ENCODE measurements around the gene SCN3A. TPM values are rescaled to one million over a fixed set of nuclear protein-coding genes. Genes with fewer than 3 reads are reported as not detected.

SCN3A gene
- total RNA-seq, 1 donor from 2014 or later: not detected

DNA sequence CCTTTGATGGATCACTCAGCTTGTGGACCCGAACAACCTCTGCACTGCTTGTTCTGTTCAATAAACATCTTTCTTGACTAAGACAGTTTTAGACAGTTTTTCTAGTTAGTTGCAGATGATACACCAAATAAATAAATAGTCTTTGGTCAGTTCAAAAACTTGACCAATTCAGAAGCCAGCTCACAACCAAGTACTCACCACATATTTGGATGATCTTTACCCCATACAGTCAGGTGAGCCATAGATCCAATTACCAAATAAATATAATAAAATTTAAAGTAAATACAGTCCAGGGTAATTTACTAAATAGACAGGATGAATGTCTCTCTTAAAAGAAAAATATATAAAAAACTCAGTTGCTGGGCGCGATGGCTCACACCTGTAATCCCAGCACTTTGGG lies 18.2 kb downstream of the SCN3A start:
- Histone ChIP-seq H3K4me3 (ENCODE audit: low read depth, low read length) (no peak overlapping the region), H3K27me3 (ENCODE audit: control insufficient read depth, insufficient read depth, low read length) (peaks cover 2% of the 10 kb centered on the region), H3K36me3 (ENCODE audit: control insufficient read depth, insufficient read depth, low read length) (no peaks in the 10 kb centered on the region)
- no peak for DNase-seq (ENCODE audit: low read depth)
- TF ChIP-seq, protein P1, sequence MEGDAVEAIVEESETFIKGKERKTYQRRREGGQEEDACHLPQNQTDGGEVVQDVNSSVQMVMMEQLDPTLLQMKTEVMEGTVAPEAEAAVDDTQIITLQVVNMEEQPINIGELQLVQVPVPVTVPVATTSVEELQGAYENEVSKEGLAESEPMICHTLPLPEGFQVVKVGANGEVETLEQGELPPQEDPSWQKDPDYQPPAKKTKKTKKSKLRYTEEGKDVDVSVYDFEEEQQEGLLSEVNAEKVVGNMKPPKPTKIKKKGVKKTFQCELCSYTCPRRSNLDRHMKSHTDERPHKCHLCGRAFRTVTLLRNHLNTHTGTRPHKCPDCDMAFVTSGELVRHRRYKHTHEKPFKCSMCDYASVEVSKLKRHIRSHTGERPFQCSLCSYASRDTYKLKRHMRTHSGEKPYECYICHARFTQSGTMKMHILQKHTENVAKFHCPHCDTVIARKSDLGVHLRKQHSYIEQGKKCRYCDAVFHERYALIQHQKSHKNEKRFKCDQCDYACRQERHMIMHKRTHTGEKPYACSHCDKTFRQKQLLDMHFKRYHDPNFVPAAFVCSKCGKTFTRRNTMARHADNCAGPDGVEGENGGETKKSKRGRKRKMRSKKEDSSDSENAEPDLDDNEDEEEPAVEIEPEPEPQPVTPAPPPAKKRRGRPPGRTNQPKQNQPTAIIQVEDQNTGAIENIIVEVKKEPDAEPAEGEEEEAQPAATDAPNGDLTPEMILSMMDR (IDR thresholded peaks at IDR 0.05; ENCODE audit: insufficient read depth, low read length, severe bottlenecking): no peak
- FAIRE-seq: no peak

GRCh38 chr2:165182029-165182428 lies 21.8 kb downstream of the SCN3A start:
- no peak for DNase-seq (ENCODE audit: low read depth)
- Histone ChIP-seq H3K27me3 (ENCODE audit: control insufficient read depth, insufficient read depth, low read length) (peaks cover 2% of the 10 kb centered on the region), H3K36me3 (ENCODE audit: control insufficient read depth, insufficient read depth, low read length) (no peaks in the 10 kb centered on the region), H3K4me3 (ENCODE audit: low read depth, low read length) (no peak overlapping the region)
- TF ChIP-seq, protein P1 (IDR thresholded peaks at IDR 0.05; ENCODE audit: insufficient read depth, low read length, severe bottlenecking): no peak
- no peak for FAIRE-seq

- H3K36me3 ChIP-seq (ENCODE audit: control insufficient read depth, insufficient read depth, low read length): no peaks in the 10 kb centered on the region
- DNase-seq (ENCODE audit: low read depth): no peak
- no peak overlapping the region for H3K4me3 ChIP-seq (ENCODE audit: low read depth, low read length)
- no peak for FAIRE-seq
- TF ChIP-seq, protein P1 (IDR thresholded peaks at IDR 0.05; ENCODE audit: insufficient read depth, low read length, severe bottlenecking): no peak
- H3K27me3 ChIP-seq (ENCODE audit: control insufficient read depth, insufficient read depth, low read length): no peaks in the 10 kb centered on the region
Measured at GRCh38 chr2:165176780-165177179, 27.1 kb downstream of the SCN3A start.

DNA sequence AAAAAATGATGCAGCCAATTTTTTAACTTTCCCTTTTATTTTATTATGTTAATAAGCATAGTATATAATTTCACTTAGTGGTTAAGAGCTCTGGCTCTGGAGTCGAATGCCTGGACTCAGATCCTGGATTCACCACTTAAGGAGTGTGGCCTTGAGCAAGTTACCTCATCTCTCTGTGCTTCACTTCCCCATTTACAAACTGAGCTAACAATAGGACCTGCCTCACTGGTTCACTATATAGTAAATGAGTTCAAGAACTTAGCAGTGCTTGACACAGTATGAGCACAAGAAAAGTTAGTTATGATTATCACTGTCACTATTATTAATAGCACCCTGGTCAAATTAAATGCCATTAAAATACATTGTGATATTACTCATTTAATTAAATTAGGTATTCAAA lies 30.6 kb downstream of the SCN3A start:
- FAIRE-seq: no peak
- Histone ChIP-seq H3K4me3 (ENCODE audit: low read depth, low read length) (no peak overlapping the region), H3K36me3 (ENCODE audit: control insufficient read depth, insufficient read depth, low read length) (no peaks in the 10 kb centered on the region), H3K27me3 (ENCODE audit: control insufficient read depth, insufficient read depth, low read length) (no peaks in the 10 kb centered on the region)
- DNase-seq (ENCODE audit: low read depth): no peak
- TF ChIP-seq, protein P1 (IDR thresholded peaks at IDR 0.05; ENCODE audit: insufficient read depth, low read length, severe bottlenecking): no peak

GRCh38 chr2:165164201-165164600 lies 39.6 kb downstream of the SCN3A start:
- DNase-seq (ENCODE audit: low read depth) (no peak), FAIRE-seq (no peak)
- H3K4me3 ChIP-seq (ENCODE audit: low read depth, low read length): no peak overlapping the region
- H3K27me3 ChIP-seq (ENCODE audit: control insufficient read depth, insufficient read depth, low read length): no peaks in the 10 kb centered on the region
- TF ChIP-seq, protein P1 (IDR thresholded peaks at IDR 0.05; ENCODE audit: insufficient read depth, low read length, severe bottlenecking): no peak
- no peaks in the 10 kb centered on the region for H3K36me3 ChIP-seq (ENCODE audit: control insufficient read depth, insufficient read depth, low read length)

- no peak overlapping the region for H3K4me3 ChIP-seq (ENCODE audit: low read depth, low read length)
- FAIRE-seq: no peak
Measured at GRCh38 chr2:165163761-165164160, 40.1 kb downstream of the SCN3A start.

More at GRCh38 chr2:165163761-165164160, 40.1 kb downstream of the SCN3A start:
- H3K36me3 ChIP-seq (ENCODE audit: control insufficient read depth, insufficient read depth, low read length): no peaks in the 10 kb centered on the region
- H3K27me3 ChIP-seq (ENCODE audit: control insufficient read depth, insufficient read depth, low read length): no peaks in the 10 kb centered on the region
- no peak for DNase-seq (ENCODE audit: low read depth)
- TF ChIP-seq, protein P1 (IDR thresholded peaks at IDR 0.05; ENCODE audit: insufficient read depth, low read length, severe bottlenecking): no peak

Data from bronchial epithelial cell (primary cell).